ENCODE measurements around the gene HPGD.

- TF ChIP-seq CTCF (IDR thresholded peaks at IDR 0.05) (no peak), ZFX (IDR thresholded peaks at IDR 0.05; ENCODE audit: borderline replicate concordance) (no peak)
Observed at GRCh38 chr4:174454815-174455473, 67.3 kb downstream of the HPGD start.
